HepG2 (cell line): Measurements from ENCODE around the gene NDUFB6.

Experiments used
- BRCA1 ChIP-seq: sonication (generic); formaldehyde crosslinking; IDR thresholded peaks from 2 replicates; pipeline ENCODE4 v1.4.0; 2020; ENCODE audit warnings: missing genetic modification reagents
- DMAP1 ChIP-seq: IDR thresholded peaks from 2 replicates; pipeline ENCODE4 v1.6.1; 2016
- NCOA2 ChIP-seq: sonication (generic); formaldehyde crosslinking; IDR thresholded peaks from 2 replicates; pipeline ENCODE4 v1.8.0; 2022; ENCODE audit warnings: inconsistent platforms
- NFYB ChIP-seq: sonication (generic); formaldehyde crosslinking; IDR thresholded peaks from 2 replicates; pipeline ENCODE4 v1.4.0; 2020; ENCODE audit warnings: missing genetic modification reagents
- NR2C2 ChIP-seq: sonication (generic); formaldehyde crosslinking; IDR thresholded peaks from 2 replicates; pipeline ENCODE4 v1.4.0; 2020; ENCODE audit warnings: missing genetic modification reagents, mild to moderate bottlenecking, moderate library complexity, borderline replicate concordance
- POLR2AphosphoS5 ChIP-seq: IDR thresholded peaks from 2 replicates; pipeline ENCODE4 v1.6.1; 2012; ENCODE audit warnings: low read depth, low read length
- POLR2G ChIP-seq: fragments of 200-400 bp; formaldehyde crosslinking; IDR thresholded peaks from 2 replicates; pipeline ENCODE4 v1.6.1; 2018; ENCODE audit warnings: mild to moderate bottlenecking, low read depth, low read length, moderate library complexity
- PRPF4 ChIP-seq: fragments of 200-400 bp; formaldehyde crosslinking; IDR thresholded peaks from 2 replicates; pipeline ENCODE4 v1.6.1; 2016; ENCODE audit warnings: low read length, low read depth; ENCODE audit not compliant: poor library complexity, severe bottlenecking
- RELA ChIP-seq: sonication (generic); formaldehyde crosslinking; IDR thresholded peaks from 2 replicates; pipeline ENCODE4 v1.4.0; 2020; ENCODE audit warnings: missing genetic modification reagents
- ZNF12 ChIP-seq: sonication (generic); formaldehyde crosslinking; IDR thresholded peaks from 2 replicates; pipeline ENCODE4 v1.5.0; 2020; ENCODE audit warnings: missing genetic modification reagents
- TF ChIP-seq, protein P1 (sequence below): sonication (generic); formaldehyde crosslinking; IDR thresholded peaks from 2 replicates; pipeline ENCODE4 v1.5.0; 2020; ENCODE audit warnings: mild to moderate bottlenecking, missing genetic modification reagents, moderate library complexity
- TF ChIP-seq, protein P2 (sequence below): sonication (generic); formaldehyde crosslinking; IDR thresholded peaks from 2 replicates; pipeline ENCODE4 v1.4.0; 2020; ENCODE audit warnings: missing genetic modification reagents, mild to moderate bottlenecking, borderline replicate concordance

- TF ChIP-seq ZNF12 (CRISPR knock-in tag) = no peak
- TF ChIP-seq, protein P1, sequence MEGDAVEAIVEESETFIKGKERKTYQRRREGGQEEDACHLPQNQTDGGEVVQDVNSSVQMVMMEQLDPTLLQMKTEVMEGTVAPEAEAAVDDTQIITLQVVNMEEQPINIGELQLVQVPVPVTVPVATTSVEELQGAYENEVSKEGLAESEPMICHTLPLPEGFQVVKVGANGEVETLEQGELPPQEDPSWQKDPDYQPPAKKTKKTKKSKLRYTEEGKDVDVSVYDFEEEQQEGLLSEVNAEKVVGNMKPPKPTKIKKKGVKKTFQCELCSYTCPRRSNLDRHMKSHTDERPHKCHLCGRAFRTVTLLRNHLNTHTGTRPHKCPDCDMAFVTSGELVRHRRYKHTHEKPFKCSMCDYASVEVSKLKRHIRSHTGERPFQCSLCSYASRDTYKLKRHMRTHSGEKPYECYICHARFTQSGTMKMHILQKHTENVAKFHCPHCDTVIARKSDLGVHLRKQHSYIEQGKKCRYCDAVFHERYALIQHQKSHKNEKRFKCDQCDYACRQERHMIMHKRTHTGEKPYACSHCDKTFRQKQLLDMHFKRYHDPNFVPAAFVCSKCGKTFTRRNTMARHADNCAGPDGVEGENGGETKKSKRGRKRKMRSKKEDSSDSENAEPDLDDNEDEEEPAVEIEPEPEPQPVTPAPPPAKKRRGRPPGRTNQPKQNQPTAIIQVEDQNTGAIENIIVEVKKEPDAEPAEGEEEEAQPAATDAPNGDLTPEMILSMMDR (CRISPR knock-in tag) = no peak
- no peak for TF ChIP-seq BRCA1
- TF ChIP-seq RELA (CRISPR knock-in tag) = no peak
- no peak for TF ChIP-seq POLR2G
- no peak for TF ChIP-seq POLR2AphosphoS5
- no peak for TF ChIP-seq NCOA2 (CRISPR knock-in tag)
- TF ChIP-seq PRPF4 = no peak
- TF ChIP-seq DMAP1 = no peak
- TF ChIP-seq, protein P2, sequence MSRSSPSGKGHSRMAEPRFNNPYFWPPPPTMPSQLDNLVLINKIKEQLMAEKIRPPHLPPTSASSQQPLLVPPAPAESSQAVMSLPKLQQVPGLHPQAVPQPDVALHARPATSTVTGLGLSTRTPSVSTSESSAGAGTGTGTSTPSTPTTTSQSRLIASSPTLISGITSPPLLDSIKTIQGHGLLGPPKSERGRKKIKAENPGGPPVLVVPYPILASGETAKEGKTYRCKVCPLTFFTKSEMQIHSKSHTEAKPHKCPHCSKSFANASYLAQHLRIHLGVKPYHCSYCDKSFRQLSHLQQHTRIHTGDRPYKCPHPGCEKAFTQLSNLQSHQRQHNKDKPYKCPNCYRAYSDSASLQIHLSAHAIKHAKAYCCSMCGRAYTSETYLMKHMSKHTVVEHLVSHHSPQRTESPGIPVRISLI = no peak
- no peak for TF ChIP-seq NFYB (CRISPR knock-in tag)
- no peak for TF ChIP-seq NR2C2 (CRISPR knock-in tag)
Measured at GRCh38 chr9:32545884-32546283, 27.1 kb downstream of the NDUFB6 start.
